ENCODE measurements around the gene CTSW. TPM values are rescaled to one million over a fixed set of nuclear protein-coding genes. Genes with fewer than 3 reads are reported as not detected.

CTSW gene
- total and polyA plus RNA-seq, 2 of the 4 experiments (the other 2 are of a cell fraction): 0.07 to 0.18 TPM

DNA sequence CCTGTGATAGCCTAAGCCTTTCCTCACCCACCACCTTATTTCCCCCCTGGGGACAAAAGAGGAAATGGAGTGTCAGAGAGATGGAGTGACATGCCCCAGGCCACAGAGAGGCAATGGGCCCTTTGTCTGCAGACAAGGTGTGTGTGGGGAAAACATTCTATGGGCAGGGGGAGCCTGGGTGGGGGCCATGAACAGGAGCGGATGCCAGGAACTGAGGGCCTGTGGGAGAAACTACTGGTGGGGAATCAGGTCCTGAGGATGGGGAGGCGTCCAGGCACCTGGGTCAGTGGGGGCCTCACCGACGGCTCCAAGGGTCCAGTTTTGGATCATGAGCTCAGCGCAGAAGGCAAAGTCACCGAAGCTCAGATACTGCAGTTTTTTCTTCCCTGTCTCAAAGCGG is 5.6 kb downstream of the CTSW start:
- Histone ChIP-seq H2BK5ac (ENCODE audit: low read depth, low read length, poor library complexity, severe bottlenecking) (no peak overlapping the region), H2AK9ac (replicated peaks; ENCODE audit: low read depth, low read length, poor library complexity) (no peak overlapping the region), H4K20me1 (ENCODE audit: insufficient read depth, low read length) (peaks cover 21% of the 10 kb centered on the region), H3K4me1 (ENCODE audit: control insufficient read depth, insufficient read depth, low read length) (peaks cover 9% of the 10 kb centered on the region), H3K36me3 (ENCODE audit: control insufficient read depth, insufficient read depth, low read length) (peaks cover 40% of the 10 kb centered on the region), H3K18ac (ENCODE audit: low read depth, low read length) (no peak overlapping the region), H3K14ac (replicated peaks; ENCODE audit: low read depth, low read length) (no peak overlapping the region), H3K56ac (ENCODE audit: extremely low read depth, insufficient read depth, low read length) (no peak overlapping the region), H3K27me3 (ENCODE audit: control insufficient read depth, insufficient read depth, low read length) (no peaks in the 10 kb centered on the region), H2AFZ (replicated peaks; ENCODE audit: low read length, poor library complexity) (no peak overlapping the region), H3K79me1 (ENCODE audit: low read depth in 1 of 2, low read length in 2 of 2) (peaks cover 9 to 58% of the 10 kb centered on the region in 2 experiments), H2BK120ac (ENCODE audit: low read depth, low read length) (no peak overlapping the region), H3K9me1 (ENCODE audit: insufficient read depth, low read length) (peaks cover 5% of the 10 kb centered on the region; the same call in 1 of the 2 replicates), H3K27ac (ENCODE audit: insufficient read depth, low read length) (no peak overlapping the region), H3K4me3 (ENCODE audit: insufficient read depth, low read depth, low read length) (no peak overlapping the region), H2BK20ac (ENCODE audit: low read depth, low read length) (no peak overlapping the region), H2AK5ac (ENCODE audit: low read depth, low read length) (no peak overlapping the region), H4K8ac (ENCODE audit: low read depth in 2 of 2, low read length in 2 of 2) (no peak overlapping the region), H2BK15ac (ENCODE audit: low read depth, low read length) (no peak overlapping the region), H4K91ac (ENCODE audit: insufficient read depth, low read depth, low read length) (no peak overlapping the region), H4K5ac (ENCODE audit: low read depth, low read length) (no peak overlapping the region), H3K4ac (ENCODE audit: low read depth, low read length) (no peak overlapping the region), H3K23ac (ENCODE audit: low read depth, low read length) (no peak overlapping the region), H3K9ac (ENCODE audit: low read depth, low read length) (no peak overlapping the region), H3K9me3 (ENCODE audit: control insufficient read depth, insufficient read depth, low read length) (no peaks in the 10 kb centered on the region), H3K4me2 (ENCODE audit: low read depth, low read length) (no peak overlapping the region)
- dilution Hi-C loops (cut with HindIII; ENCODE audit: low sequenced_read_pairs, unreplicated experiment) (no loop called here), in situ Hi-C loops (cut with MboI; ENCODE audit: low sequenced_read_pairs) (no loop called here), intact Hi-C loops (cut with micrococcal nuclease) (no loop called here)
- TF ChIP-seq BHLHE40 (IDR thresholded peaks at IDR 0.05; ENCODE audit: low read depth, low read length): no peak
- TF ChIP-seq, protein P1, sequence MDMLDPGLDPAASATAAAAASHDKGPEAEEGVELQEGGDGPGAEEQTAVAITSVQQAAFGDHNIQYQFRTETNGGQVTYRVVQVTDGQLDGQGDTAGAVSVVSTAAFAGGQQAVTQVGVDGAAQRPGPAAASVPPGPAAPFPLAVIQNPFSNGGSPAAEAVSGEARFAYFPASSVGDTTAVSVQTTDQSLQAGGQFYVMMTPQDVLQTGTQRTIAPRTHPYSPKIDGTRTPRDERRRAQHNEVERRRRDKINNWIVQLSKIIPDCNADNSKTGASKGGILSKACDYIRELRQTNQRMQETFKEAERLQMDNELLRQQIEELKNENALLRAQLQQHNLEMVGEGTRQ (IDR thresholded peaks at IDR 0.05; ENCODE audit: low read depth, low read length): no peak
- no peak for TF ChIP-seq CEBPB (IDR thresholded peaks at IDR 0.05; ENCODE audit: low read depth, low read length)
- TF ChIP-seq, protein P2, sequence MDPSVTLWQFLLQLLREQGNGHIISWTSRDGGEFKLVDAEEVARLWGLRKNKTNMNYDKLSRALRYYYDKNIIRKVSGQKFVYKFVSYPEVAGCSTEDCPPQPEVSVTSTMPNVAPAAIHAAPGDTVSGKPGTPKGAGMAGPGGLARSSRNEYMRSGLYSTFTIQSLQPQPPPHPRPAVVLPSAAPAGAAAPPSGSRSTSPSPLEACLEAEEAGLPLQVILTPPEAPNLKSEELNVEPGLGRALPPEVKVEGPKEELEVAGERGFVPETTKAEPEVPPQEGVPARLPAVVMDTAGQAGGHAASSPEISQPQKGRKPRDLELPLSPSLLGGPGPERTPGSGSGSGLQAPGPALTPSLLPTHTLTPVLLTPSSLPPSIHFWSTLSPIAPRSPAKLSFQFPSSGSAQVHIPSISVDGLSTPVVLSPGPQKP (IDR thresholded peaks at IDR 0.05; ENCODE audit: borderline replicate concordance, low read depth, low read length): no peak
- no peak for TF ChIP-seq MAZ (IDR thresholded peaks at IDR 0.05; ENCODE audit: borderline replicate concordance, low read depth, low read length)
- no peak for TF ChIP-seq NFE2L2 (IDR thresholded peaks at IDR 0.05; ENCODE audit: low read depth, low read length)
- no peak for TF ChIP-seq MXI1 (IDR thresholded peaks at IDR 0.05; ENCODE audit: borderline replicate concordance, low read depth, low read length)
- no peak for TF ChIP-seq RFX5 (IDR thresholded peaks at IDR 0.05; ENCODE audit: low read depth, low read length)
- TF ChIP-seq RAD21 (IDR thresholded peaks at IDR 0.05; ENCODE audit: low read length): no peak
- no peak for TF ChIP-seq FOS (IDR thresholded peaks at IDR 0.05; ENCODE audit: low read depth, low read length)
- ChIA-PET CTCF (interaction anchor here (0.6 to 1.5 kb wide), 10 partner anchors 11 to 100 kb away, joined by 3 to 14 read pairs (median 4); partner anchors contain the start of genes EFEMP2 and MUS81), POLR2A (ENCODE audit: unreplicated experiment) (interaction anchor here (0.6 to 0.7 kb wide), 2 partner anchors 15 to 29 kb away, joined by 3 to 15 read pairs; partner anchors contain the start of gene FOSL1)
- ATAC-seq (ENCODE audit: low read depth) (no peak), DNase-seq (no peak)
- WGBS, 2 experiments (ENCODE audit: extremely low coverage in 2 of 2, insufficient read length in 1 of 2): 90% methylated on average over 6 of the region's 7 CpGs; no CpG with 5 or more reads in 1 of the 2 experiments
- BruUV-seq (replicated peaks): no TSS peak

Data from IMR-90 (cell line).